IMR-90 (cell line): ENCODE data around the gene OR13C2. TPM values are rescaled to one million over a fixed set of nuclear protein-coding genes. Genes with fewer than 3 reads are reported as not detected.

Source experiments
- ATAC-seq: fragments of 200-7000 bp; cut with Tn5 transposase; 2 replicates; pipeline ENCODE4 v1.9.1; 2020; ENCODE audit warnings: low read depth, mild to moderate bottlenecking, moderate library complexity
- BruUV-seq: library from RNA; stranded (reverse); fragments of 400-500 nt; replicated peaks from 2 replicates; lab custom pipeline; 2021; lab: Mats Ljungman, UMichigan
- CTCF ChIA-PET: fragments of 300-600 bp; formaldehyde crosslinking; extraction: SDS; loops from one replicate; lab custom pipeline; 2021; ENCODE audit warnings: antibody characterized with exemption; lab: Yijun Ruan, JAX
- POLR2A ChIA-PET: fragments of 300-600 bp; sonication (Branson Sonifier 250); formaldehyde crosslinking; loops from one replicate; lab custom pipeline; 2022; ENCODE audit warnings: antibody characterized with exemption; ENCODE audit not compliant: unreplicated experiment; lab: Charles Lee
- DNase-seq: peaks from one replicate; pipeline ENCODE4 v3.0.0; 2013
- H2AFZ ChIP-seq: replicated peaks from 2 replicates; pipeline ENCODE3; 2013; ENCODE audit warnings: low read length, mild to moderate bottlenecking; ENCODE audit not compliant: poor library complexity
- H2AK5ac ChIP-seq: 2 replicates; pipeline ENCODE4 v1.6.1; 2013; ENCODE audit warnings: low read depth, low read length, inconsistent platforms
- H2AK9ac ChIP-seq: replicated peaks from 2 replicates; pipeline ENCODE3; 2013; ENCODE audit warnings: mild to moderate bottlenecking, low read depth, low read length, moderate library complexity; ENCODE audit not compliant: poor library complexity
- H2BK120ac ChIP-seq: 2 replicates; pipeline ENCODE4 v1.6.1; 2013; ENCODE audit warnings: low read depth, low read length, inconsistent platforms
- H2BK15ac ChIP-seq: 3 replicates; pipeline ENCODE4 v1.6.1; 2013; ENCODE audit warnings: low read depth, low read length, inconsistent platforms
- H2BK20ac ChIP-seq: 2 replicates; pipeline ENCODE4 v1.6.1; 2013; ENCODE audit warnings: low read depth, mild to moderate bottlenecking, inconsistent platforms, low read length, moderate library complexity
- H2BK5ac ChIP-seq: 2 replicates; pipeline ENCODE4 v1.6.1; 2013; ENCODE audit warnings: mild to moderate bottlenecking, low read depth, low read length, inconsistent platforms; ENCODE audit not compliant: poor library complexity, severe bottlenecking
- H3K14ac ChIP-seq: replicated peaks from 2 replicates; pipeline ENCODE4 v1.6.1; 2013; ENCODE audit warnings: low read depth, low read length, inconsistent platforms
- H3K18ac ChIP-seq: 2 replicates; pipeline ENCODE4 v1.6.1; 2013; ENCODE audit warnings: low read depth, low read length, control low read depth
- H3K23ac ChIP-seq: 2 replicates; pipeline ENCODE4 v1.6.1; 2013; ENCODE audit warnings: low read depth, low read length, inconsistent platforms
- H3K27ac ChIP-seq: 2 replicates; pipeline ENCODE4 v1.5.1; 2013; ENCODE audit warnings: mild to moderate bottlenecking, control low read depth, low read length; ENCODE audit not compliant: insufficient read depth
- H3K27me3 ChIP-seq: 2 replicates; pipeline ENCODE4 v1.6.1; 2013; ENCODE audit warnings: low read length; ENCODE audit not compliant: control insufficient read depth, insufficient read depth
- H3K36me3 ChIP-seq: 2 replicates; pipeline ENCODE4 v1.6.1; 2013; ENCODE audit warnings: low read length, mixed read lengths; ENCODE audit not compliant: control insufficient read depth, insufficient read depth
- H3K4ac ChIP-seq: 2 replicates; pipeline ENCODE4 v1.6.1; 2013; ENCODE audit warnings: low read depth, low read length, inconsistent platforms
- H3K4me1 ChIP-seq: 2 replicates; pipeline ENCODE4 v1.6.1; 2013; ENCODE audit warnings: low read length, mixed read lengths; ENCODE audit not compliant: control insufficient read depth, insufficient read depth
- H3K4me2 ChIP-seq: 2 replicates; pipeline ENCODE4 v1.6.1; 2013; ENCODE audit warnings: low read depth, mild to moderate bottlenecking, control low read depth, low read length, moderate library complexity
- H3K4me3 ChIP-seq: 2 replicates; pipeline ENCODE4 v1.5.1; 2013; ENCODE audit warnings: low read depth, mild to moderate bottlenecking, control low read depth, low read length, moderate library complexity; ENCODE audit not compliant: insufficient read depth
- H3K56ac ChIP-seq: 2 replicates; pipeline ENCODE4 v1.6.1; 2013; ENCODE audit warnings: low read length, inconsistent platforms; ENCODE audit not compliant: insufficient read depth; ENCODE audit errors: extremely low read depth
- H3K79me1 ChIP-seq, 2 experiments: 2 replicates each; pipeline ENCODE4 v1.6.1; 2013; ENCODE audit warnings: low read length in 2 of 2, inconsistent platforms in 1 of 2, low read depth in 1 of 2
- H3K9ac ChIP-seq: 2 replicates; pipeline ENCODE4 v1.6.1; 2013; ENCODE audit warnings: low read depth, low read length, control low read depth
- H3K9me1 ChIP-seq: 2 replicates; pipeline ENCODE4 v1.6.1; 2013; ENCODE audit warnings: low read length, inconsistent platforms; ENCODE audit not compliant: insufficient read depth
- H3K9me3 ChIP-seq: 2 replicates; pipeline ENCODE4 v1.6.1; 2013; ENCODE audit warnings: low read length; ENCODE audit not compliant: control insufficient read depth, insufficient read depth
- H4K20me1 ChIP-seq: 2 replicates; pipeline ENCODE4 v1.6.1; 2013; ENCODE audit warnings: low read length, inconsistent platforms; ENCODE audit not compliant: insufficient read depth
- H4K5ac ChIP-seq: 2 replicates; pipeline ENCODE4 v1.6.1; 2013; ENCODE audit warnings: mild to moderate bottlenecking, low read depth, low read length, control low read depth
- H4K8ac ChIP-seq, 2 experiments: 2 replicates each; pipeline ENCODE4 v1.6.1; 2013; ENCODE audit warnings: low read depth in 2 of 2, low read length in 2 of 2, control low read depth in 1 of 2, inconsistent platforms in 1 of 2
- H4K91ac ChIP-seq: 2 replicates; pipeline ENCODE4 v1.6.1; 2013; ENCODE audit warnings: low read depth, low read length, inconsistent platforms; ENCODE audit not compliant: insufficient read depth
- BHLHE40 ChIP-seq: fragments of 150-350 bp; IDR thresholded peaks from 2 replicates; pipeline ENCODE4 v1.6.1; 2016; ENCODE audit warnings: mild to moderate bottlenecking, low read depth, low read length
- MXI1 ChIP-seq: IDR thresholded peaks from 2 replicates; pipeline ENCODE4 v1.6.1; 2012; ENCODE audit warnings: low read depth, mild to moderate bottlenecking, low read length, moderate library complexity, borderline replicate concordance
- WGBS, 2 experiments: methylation state at CpG; one replicate each; pipeline versions ENCODE4 v1.1.5 to v1.1.7; 2013; ENCODE audit warnings: missing lambda C conversion rate in 2 of 2; ENCODE audit not compliant: insufficient read length in 1 of 2; ENCODE audit errors: extremely low coverage in 2 of 2; 5-methylcytosine and 5-hydroxymethylcytosine counted together
- dilution Hi-C: fragments of 300-500 bp; cut with HindIII; formaldehyde crosslinking; loops from one replicate; pipeline ENCODE4 v1.14.3; 2018; ENCODE audit warnings: low sequenced_read_pairs; ENCODE audit not compliant: unreplicated experiment
- in situ Hi-C: fragments of 300-500 bp; cut with MboI; formaldehyde crosslinking; loops from 3 replicates; pipeline ENCODE4 v1.14.3; 2019; ENCODE audit warnings: low sequenced_read_pairs, inconsistent platforms, mixed read lengths
- intact Hi-C: fragments of 100-400 bp; cut with micrococcal nuclease; formaldehyde crosslinking; loops from 2 replicates; pipeline ENCODE4 v1.10.0; 2022
- polyA plus RNA-seq, 3 experiments: library from polyadenylated mRNA; depleted of rRNA; stranded (reverse); fragments of >200 nt; gene quantifications; 2 replicates each; pipeline ENCODE4 v1.2.3, GENCODE V29; 2012; ENCODE audit warnings: low replicate concordance in 1 of 3
- total RNA-seq: library from RNA; depleted of rRNA; stranded (reverse); fragments of >200 nt; gene quantifications from 2 replicates; pipeline ENCODE4 v1.2.3, GENCODE V29; 2012
- TF ChIP-seq, protein P1 (sequence below): fragments of 150-350 bp; IDR thresholded peaks from 2 replicates; pipeline ENCODE4 v1.6.1; 2017; ENCODE audit warnings: mild to moderate bottlenecking, antibody characterized with exemption, low read length, low read depth

OR13C2 gene
- total and polyA plus RNA-seq, 2 of the 4 experiments (the other 2 are of a cell fraction) = not detected

- Histone ChIP-seq H3K9me3 (no peaks in the 10 kb centered on the region), H3K56ac (no peak overlapping the region), H2AK5ac (no peak overlapping the region), H2BK15ac (no peak overlapping the region), H3K36me3 (no peaks in the 10 kb centered on the region), H3K79me1 (no peaks in the 10 kb centered on the region), H3K9ac (no peak overlapping the region), H3K9me1 (no peaks in the 10 kb centered on the region), H3K4me2 (no peak overlapping the region), H2AFZ (no peak overlapping the region), H3K4me3 (no peak overlapping the region), H4K20me1 (no peaks in the 10 kb centered on the region), H2BK20ac (no peak overlapping the region), H3K4ac (no peak overlapping the region), H3K23ac (no peak overlapping the region), H4K8ac (no peak overlapping the region), H3K18ac (no peak overlapping the region), H3K27ac (no peak overlapping the region), H4K5ac (no peak overlapping the region), H3K27me3 (no peaks in the 10 kb centered on the region), H3K14ac (no peak overlapping the region), H2AK9ac (no peak overlapping the region), H2BK5ac (no peak overlapping the region), H3K4me1 (no peaks in the 10 kb centered on the region), H4K91ac (no peak overlapping the region), H2BK120ac (no peak overlapping the region)
- TF ChIP-seq, protein P1, sequence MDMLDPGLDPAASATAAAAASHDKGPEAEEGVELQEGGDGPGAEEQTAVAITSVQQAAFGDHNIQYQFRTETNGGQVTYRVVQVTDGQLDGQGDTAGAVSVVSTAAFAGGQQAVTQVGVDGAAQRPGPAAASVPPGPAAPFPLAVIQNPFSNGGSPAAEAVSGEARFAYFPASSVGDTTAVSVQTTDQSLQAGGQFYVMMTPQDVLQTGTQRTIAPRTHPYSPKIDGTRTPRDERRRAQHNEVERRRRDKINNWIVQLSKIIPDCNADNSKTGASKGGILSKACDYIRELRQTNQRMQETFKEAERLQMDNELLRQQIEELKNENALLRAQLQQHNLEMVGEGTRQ = no peak
- TF ChIP-seq BHLHE40 = no peak
- TF ChIP-seq MXI1 = no peak
- WGBS, 2 experiments = no CpG with 5 or more reads among the region's 1 CpG
- DNase-seq = no peak
- POLR2A ChIA-PET = no interaction called here
- dilution Hi-C loops (no loop called here), intact Hi-C loops (no loop called here), in situ Hi-C loops (no loop called here)
- CTCF ChIA-PET = no interaction called here
- no TSS peak for BruUV-seq
- no peak for ATAC-seq
These were observed 24.9 kb downstream of the OR13C2 start for GRCh38 chr9:104580562-104580961.
